SU-DHL-6 (cell line): Measurements from ENCODE around the gene KCNN3.

ENCODE experiments used
- CTCF ChIP-seq: fragments of 200-600 bp; sonication (generic); IDR thresholded peaks from one replicate; pipeline ENCODE4 v1.5.1; 2017; ENCODE audit warnings: antibody characterized with exemption, mild to moderate bottlenecking, low read length, moderate library complexity; ENCODE audit not compliant: insufficient read depth, poor library complexity, severe bottlenecking
- EZH2phosphoT487 ChIP-seq: fragments of 200-600 bp; sonication (generic), shearing (Covaris generic); conservative IDR thresholded peaks from 2 replicates; pipeline ENCODE4 v1.6.1; 2018; ENCODE audit warnings: mild to moderate bottlenecking, antibody characterized with exemption, low read length, moderate library complexity, mixed read lengths

GRCh38 chr1:154772606-154773506 lies 97.2 kb downstream of the KCNN3 start:
- peak; percentile 16 for TF ChIP-seq CTCF
- TF ChIP-seq EZH2phosphoT487, result no peak
